Stimulated activated naive CD4-positive, alpha-beta T cell (primary cell): Measurements from ENCODE around the gene PTHLH.

Experiments used
- DNase-seq, 6 experiments: peaks; one replicate each; lab custom pipeline; 2025; lab: John Stamatoyannopoulos, UW

The PTHLH gene

DNA sequence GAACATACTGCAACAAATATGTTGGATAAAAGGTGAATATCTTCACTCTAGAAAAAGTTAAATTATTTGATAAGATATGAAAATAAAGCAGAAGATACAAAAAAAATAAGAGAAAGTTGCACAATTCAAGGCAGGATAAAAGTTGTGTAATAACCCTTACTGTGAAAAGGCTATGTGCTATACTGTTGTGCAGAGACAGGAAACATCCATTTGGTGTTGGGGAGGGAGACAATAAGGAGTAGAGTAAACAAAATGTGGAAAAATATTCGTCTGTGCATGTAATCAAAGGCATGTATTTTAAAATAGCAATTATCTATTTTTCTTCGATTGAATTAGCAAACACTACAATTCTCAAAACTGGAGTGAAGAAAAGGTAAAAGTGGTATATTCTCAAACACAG lies 34.8 kb downstream of the PTHLH start:
- no peak for DNase-seq

DNA sequence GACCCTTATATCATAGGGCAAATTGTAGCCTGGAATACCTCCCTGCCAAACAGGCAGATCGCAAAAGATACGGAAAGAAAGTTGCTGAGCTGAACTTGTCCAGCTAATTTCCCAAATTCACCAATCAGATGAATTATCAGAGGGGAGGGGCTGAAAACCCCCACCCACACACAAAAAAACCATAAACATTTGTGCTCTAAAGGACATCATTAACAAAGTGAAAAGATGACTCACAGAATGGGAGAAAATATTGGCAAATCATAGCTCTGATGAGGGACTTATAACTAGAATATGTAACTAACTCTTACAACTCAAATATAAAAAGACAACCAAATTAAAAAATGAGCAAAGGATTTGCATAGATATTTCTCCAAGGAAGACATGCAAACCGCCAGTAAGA lies 36.3 kb downstream of the PTHLH start:
- no peak for DNase-seq

DNA sequence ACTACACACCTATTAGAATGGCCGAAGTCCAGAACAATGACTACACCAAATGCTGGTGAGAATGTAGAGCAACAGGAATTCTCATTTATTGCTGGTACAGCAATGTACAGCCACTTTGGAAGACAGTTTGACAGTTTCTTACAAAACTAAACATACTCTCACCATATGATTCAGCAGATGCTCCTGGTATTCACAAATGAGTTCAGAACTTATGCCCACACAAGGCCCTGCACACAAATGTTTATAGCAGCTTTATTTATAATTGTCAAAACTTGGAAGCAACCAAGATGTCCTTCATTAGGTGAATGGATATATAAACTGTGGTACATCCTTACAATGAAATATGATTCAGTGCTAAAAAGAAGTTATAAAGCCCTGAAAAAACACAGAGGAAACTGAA lies 38.3 kb downstream of the PTHLH start:
- DNase-seq = no peak

DNA sequence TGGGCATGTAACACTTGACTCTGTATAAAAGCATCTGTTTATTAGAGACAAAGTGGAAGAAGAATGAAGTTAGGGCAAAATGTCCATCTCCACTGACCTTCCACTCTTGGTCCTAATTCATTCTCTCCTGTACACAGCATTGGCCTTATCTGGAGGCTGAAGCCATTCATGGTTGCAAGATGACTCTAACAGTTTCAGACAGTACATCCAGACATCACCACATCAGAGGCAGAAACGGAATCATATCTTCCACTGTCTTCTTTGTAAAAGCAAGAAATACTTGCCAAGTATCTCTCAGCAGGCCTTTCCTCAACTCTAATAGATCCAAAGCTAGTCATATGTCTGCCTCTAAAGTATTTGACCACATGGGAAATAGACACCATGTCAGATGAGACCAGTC lies 41.1 kb downstream of the PTHLH start:
- no peak for DNase-seq

DNA sequence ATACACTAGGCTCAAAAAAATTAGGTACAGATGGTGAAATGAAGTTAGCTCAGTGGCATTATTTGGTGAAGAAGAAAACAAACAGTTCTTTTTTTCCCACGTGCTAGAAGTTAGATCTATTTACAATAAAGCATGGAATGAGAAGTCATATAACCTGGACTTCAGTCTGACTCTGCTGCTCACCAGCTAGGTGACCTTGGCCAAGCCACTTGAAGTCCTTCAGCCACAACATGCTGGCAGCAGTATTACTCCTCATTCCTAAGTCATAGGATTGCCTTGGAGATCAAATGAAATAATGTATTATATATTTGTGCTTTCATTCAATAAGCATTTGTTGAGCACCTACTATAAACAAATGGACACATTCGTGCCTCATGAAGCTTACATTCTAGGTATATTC lies 45.2 kb downstream of the PTHLH start:
- DNase-seq = no peak

DNA sequence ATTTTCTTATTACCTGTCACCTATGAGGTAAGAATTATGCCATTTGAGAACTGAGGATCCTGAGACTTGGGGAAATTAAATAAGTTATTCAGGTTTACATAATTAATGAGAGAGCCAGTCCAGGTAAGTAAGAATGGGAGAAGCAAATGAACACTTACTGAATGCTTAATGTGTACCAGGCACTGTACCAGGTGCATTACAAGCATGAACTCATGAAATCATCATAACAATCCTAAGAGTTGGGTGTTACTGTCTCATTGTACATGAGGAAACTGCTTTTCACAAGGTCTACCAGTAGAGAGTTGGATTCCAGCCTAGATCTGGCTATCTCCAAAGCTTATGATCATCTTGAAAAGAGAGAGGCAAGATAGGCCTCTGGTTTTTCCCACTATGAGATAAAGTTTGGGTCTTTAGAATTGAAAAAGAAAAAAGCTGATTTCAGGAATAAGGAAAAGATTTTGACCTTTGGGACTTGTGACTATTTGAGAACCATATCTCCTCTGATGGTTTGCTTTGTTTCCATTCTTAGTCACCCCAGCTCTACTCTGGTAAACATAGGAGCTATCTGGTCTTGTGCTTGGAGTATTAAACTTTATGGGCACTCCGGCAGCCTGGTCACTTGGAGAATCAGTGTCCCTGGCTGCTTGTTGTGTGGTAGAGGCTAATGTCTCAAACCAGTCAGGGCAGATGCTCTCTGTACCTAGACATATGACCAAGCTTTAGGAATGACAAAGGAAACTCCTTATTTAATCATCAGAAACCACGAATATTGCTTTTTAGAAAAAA lies 48.0 kb downstream of the PTHLH start:
- DNase-seq = no peak

DNA sequence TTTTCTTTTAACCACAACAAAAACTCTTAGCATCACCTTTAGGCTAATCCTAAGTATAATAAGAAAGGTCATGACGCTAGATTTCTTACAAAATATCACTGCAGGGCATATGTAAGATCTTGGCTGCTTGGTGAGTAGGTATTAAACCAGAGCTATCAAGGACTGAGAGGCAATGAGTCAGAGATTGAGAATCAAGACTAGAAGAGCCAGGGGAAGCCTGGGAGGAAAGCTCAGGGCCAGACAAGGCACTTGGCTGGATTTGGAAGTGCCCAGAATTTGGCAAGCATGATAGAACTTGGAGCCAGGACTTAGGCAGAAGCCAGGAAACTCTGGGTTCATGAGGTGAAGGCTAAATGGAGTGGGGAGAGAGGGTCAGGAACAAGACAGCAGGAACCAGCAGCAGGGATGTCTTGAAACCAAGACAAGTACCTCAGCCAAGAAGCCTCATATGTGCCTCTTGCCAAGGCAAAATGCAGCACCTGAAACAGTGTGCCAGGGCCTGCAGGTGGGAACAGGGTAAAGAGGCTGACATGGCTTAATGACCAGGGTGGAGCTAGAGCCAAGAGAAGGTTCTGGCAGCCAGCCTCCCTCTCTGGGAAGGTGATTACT lies 49.9 kb downstream of the PTHLH start:
- DNase-seq = no peak

DNA sequence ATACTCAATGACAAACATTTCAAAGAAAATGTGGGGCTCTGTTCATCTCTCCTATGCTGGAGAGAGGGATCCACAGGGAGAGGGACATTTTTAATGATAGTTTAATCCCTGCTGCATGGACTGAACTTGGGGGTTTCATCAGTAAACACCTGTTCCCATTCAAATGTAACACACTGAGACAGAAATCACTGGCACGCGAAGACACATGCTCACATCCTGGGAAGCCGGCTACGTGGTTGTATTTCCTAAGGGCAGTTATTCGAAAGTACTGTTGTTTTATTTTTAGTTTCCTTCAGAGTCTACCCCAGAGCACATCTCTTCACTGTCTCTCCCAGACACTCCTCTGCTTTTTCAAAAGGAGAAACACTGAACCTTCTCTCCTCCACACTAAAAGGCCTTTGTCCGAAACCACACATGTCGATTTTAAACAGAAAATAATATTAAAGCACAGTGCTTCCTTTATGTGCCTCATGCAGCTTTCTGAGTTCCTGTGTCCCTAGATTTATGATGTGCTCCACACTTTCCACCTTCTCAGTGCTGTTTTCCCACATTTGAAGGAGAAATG lies 52.8 kb downstream of the PTHLH start:
- no peak for DNase-seq

DNA sequence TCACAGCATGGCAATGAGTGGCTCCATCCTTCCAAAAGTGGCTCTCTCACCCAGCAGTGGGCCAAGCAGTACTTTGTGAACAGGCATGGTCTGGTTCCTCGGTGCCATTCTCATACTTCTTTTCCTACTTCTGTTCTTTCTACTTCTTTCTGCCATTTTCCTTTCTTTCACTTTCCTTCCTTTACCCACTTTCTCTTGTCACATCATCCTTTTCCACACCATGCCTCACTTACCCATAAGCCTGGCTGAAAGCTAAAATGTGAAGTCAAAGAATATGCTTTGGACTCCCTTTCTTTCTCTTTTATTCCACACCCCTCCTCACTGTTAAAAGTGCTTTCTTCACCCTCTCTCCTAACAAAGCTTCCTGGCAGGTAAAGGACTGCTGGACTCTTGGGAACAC lies 57.0 kb downstream of the PTHLH start:
- DNase-seq = no peak

DNA sequence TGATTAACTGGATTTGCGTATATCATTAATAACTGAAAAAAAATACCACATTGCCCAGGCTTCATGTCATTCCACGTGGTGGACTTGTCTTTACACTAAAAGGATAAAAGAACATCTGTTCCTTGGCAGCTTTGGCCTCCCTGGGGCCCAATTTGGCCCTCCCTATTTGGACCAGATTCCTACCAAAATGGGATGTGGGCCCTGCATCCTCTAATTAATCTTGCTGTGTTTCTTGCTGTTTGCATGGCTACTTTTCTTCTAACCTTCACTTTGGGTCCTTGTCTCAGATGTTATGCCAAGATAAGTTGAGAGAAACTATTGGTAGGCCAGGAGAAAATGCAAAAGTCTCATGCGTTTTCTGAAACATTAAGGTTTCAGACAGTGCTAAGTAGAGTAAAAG lies 57.5 kb downstream of the PTHLH start:
- DNase-seq = no peak

DNA sequence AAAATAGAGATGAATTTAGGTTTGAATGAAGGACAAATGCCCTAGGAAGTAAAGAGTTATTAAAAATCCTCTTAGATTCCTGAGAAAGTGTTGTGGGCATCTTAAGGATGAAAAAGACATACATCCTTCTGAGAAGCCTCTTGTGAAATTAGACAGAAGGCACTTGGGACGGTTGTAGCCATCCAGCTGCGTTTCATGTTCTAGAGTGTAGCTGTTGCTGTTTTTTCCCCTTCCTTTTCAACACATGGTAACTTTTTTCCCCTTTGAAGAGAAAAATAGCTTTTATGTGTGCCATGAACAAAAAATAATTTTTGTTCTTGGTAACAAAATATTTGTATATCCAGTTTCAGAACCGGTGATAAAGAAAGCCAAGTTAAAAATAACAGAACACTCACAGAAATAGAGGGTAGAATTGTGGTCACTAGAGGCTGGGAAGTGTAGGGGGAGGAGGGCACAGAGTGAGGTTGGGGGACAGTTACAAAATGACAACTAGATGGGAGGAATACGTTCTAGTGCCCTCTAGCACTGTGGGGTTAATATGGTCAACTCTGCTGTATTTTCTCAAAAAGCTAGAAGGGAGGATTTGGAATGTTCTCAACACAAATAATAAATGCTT lies 58.4 kb downstream of the PTHLH start:
- no peak for DNase-seq

DNA sequence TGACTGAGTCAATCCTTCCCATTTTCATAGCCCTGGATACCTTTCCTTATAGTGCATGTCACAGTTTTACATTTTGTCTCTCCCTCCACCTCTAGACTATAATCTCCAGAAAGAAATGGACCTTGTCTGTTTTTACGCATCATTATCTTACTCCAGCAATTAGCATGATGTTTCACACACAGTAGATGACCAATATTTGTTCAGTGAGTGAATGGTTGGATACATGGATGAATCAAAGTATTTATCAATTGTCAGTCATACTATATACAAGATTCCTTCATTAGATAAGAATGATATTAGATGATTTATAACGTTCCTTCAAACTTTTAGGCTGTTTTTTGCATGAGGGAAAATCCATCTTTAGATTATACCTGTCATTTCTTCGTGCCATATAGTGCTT lies 61.1 kb downstream of the PTHLH start:
- no peak for DNase-seq
